NOMO-1 treated with dmso at 0.1 percent for 144 hours (cell line): Measurements from ENCODE around the gene GUCA1A.
A peak's percentile ranks its signal among the peaks of the same experiment; 100 is the strongest.
"Not testable (repeated sequence)": the region's sequence is repeated elsewhere in the genome, so short reads cannot be mapped to it uniquely, and the experiment has no call there.

Experiments used
- DNase-seq: peaks from one replicate; lab custom pipeline; 2025; ENCODE audit not compliant: unreplicated experiment; lab: John Stamatoyannopoulos, UW

Gene GUCA1A

DNA sequence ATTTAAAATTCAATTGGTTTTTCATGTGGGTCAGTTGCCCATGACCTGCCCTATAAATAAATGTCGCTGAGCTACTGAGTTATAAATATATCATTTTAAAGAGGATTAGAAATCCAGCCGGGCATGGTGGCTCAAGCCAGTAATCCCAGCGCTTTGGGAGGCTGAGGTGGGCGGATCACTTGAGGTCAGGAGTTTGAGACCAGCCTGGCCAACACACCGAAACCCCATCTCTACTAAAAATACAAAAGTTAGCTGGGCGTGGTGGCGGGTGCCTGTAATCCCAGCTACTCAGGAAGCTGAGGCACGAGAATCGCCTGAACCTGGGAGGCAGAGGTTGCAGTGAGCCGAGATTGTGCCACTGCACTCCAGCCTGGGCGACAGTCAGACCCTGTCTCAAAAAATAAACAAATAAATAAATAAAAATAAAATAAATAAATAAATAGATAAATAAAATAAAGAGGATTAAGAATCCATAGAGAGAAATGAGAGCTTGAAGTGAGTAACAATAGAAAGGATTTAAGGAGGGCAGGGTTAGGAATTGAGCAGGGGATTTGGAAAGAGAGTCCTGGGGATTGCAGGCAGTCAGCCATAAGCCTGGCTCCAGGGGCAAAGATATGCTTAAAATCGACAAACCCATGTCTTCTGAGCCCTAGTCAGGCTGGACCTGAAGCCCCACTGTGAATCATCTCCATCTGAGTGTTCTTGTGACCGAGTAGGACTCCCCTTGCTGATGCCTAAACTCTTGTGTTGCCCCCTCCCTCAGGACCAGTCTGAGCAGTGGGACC is 29.2 kb downstream of the GUCA1A start:
- not testable (repeated sequence) for DNase-seq

DNA sequence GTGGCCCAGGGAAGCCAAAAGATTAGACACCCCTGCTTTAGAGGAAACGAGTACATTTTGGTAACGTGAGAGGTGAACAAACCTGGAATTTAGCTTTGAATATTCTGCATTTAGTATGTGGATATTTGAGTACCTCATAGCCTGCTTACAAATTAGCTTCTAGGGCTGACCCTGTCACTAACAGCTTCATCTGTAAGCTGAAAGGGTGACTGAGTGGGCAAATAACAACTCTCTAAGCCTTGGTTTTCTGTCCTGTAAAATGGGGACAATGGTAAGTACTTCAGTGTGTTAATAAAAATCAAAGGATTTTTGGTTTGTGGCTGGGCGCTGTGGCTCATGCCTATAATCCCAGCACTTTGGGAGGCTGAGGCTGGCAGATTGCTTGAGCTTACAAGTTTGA is 30.0 kb downstream of the GUCA1A start:
- no peak for DNase-seq

DNA sequence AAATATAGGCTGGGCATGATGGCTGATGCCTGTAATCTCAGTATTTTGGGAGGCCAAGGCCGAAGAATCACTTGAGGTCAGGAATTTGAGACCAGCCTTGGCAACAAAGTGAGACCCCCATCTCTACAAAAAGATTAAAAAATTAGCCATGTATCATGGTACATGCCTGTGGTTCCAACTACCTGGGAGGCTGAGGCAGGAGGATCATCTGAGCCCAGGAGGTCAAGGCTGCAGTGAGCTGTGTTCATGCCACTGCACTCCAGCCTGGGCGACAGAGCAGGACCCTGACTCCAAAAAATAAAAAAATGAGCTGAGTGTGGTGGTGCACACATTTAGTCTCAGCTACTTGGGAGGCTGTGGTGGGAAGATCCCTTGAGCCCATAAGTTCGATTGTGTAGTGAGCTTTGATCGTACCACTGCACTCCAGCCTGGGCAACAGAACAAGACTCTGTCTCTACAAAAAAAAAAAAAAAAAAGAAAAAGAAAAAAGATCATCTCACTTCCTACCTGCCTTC is 31.7 kb downstream of the GUCA1A start:
- no peak for DNase-seq

DNA sequence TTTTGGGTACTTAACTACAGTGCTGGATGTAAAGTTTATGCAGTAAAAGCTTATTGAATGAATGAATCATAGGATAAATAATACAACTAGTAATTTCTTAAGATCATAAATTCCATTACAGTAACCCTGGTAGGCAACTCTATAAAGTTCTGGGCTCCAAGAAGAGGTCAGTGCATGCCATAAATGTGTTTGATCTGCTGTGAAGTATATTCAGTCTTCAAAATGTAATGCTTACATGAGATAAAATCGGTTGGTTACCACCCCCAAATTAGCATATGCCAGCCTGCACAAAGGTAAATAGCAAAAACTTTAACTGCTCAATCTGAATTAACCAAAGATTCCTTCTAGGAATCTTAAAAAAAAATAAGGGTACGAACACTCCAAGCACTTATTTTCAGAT is 34.4 kb downstream of the GUCA1A start:
- DNase-seq = not testable (repeated sequence)

DNA sequence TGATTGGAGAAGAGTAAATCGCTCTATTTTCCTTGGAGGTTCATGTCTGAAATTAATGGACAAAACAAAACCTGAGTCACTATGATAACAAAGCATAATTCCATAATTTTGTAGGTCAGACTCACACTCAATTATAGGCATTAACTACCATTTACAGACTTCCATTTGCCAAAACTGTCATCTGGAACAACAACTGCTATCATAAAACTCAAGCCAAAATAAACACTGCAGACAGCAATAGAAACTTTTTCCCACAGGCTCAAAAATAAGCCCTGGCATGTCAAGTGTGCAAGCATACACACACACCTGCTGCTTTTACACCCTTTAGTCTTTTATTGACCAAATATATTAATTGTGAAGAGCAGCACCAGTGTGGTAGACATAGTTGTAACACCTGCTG is 37.4 kb downstream of the GUCA1A start:
- no peak for DNase-seq

DNA sequence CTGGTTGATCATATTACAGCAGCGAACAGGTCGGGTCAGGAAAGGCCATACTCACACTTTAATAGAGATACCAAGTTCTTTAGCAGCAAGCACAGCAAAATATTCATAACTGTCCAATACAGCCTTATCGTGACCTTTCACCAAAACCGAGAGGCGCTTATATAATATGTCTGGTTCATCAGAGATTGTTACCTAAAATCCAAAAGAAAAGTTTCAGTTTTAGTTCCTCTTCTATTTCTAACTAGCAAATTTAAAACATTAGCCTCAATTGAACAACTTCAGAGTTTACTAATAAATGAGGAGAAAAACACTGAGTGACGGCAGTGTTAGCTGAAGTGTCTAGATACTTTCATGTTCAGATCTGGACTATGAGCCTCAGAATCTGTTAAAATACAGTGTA is 38.6 kb downstream of the GUCA1A start:
- DNase-seq = no peak

DNA sequence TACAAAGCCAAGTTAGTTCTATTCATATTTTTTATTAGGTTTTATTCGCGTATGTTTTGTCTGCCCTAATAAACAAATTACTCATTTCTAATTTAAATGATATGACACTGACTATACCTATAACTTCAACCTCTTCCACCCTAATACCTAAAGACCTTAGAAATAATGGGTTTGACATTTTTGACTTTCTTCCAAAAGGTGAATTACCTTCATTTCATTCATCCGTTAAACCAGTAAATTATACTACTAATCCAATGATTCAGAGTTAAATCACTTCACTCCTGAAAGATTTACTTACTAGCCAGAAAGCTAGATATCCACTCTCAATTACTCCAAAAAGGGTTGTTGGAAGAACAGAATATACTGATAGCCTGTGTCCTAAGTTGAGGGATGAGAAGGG is 39.3 kb downstream of the GUCA1A start:
- DNase-seq = no peak

DNA sequence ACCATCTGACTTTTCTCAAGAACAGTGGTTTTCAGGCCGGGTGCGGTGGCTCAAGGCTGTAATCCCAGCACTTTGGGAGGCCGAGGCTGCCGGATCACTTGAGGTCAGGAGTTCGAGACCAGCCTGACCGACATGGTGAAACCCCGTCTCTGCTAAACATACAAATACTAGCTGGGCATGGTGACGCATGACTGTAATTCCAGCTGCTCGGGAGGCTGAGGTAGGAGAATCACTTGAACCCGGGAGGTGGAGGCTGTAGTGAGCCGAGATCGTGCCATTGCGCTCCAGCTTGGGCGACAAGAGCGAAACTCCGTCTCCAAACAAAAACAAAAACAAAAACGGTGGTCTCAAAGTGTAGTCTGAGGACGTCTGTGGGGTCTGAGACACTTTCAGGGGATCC is 43.3 kb downstream of the GUCA1A start:
- not testable (repeated sequence) for DNase-seq

DNA sequence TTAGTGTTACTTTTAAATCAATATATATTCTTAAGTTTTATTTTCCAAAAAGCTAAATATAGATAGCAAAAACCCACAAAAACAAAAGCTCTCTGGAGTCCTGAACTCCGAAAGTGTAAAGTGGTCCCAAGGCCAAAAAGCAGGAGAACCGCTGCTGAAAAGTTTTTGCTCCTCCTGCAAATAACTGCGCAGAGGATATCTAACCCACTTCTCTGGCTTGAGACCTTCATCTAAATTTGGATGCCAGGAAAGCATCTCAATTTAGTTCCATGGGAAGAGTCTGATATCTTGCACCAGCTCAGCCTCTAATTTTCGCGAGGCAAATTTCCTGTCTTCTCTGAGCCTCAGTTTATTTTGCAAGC is 44.0 kb downstream of the GUCA1A start:
- DNase-seq = no peak

DNA sequence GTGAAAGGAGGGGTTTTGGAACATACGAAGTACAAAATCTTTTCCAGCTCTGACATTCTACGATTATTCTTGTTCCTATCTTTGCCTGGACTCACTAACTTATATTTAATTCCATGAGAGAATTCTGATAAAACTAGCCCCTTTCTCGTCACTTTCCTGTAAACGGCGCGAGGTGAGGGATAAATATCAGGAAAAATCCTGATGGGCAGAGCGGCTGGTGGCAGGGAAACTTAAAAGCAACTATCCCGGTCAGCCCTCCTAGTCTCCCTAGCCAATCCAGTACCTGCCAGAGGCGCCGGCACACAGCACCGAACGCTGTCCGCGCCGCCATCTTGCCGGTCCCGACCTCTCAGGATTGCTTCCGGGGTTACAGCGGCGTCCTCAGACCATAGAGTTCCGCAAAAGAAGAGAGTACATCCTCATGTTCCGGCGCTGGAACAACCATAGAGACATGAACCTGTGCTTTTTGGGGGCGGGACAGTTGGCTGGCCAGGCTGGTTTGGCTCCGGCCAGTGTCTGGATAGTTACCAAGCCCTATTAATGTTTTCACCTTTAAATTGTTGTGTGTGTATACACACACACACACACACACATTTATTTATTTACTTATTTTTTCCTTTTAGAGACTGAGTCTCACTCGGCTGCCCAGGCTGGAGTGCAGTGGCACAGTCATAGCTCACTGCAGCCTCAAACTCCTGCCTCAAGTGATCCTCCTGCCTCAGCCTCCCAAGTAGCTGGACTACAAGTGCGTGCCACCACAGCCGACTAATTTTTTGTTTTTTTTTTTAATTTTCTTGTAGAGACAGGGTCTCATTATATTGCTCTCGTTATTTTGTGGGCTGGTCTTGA is 44.6 kb downstream of the GUCA1A start, which contains the start of gene MRPS10:
TSS of gene MRPS10 (minus strand) at position 343 of the 849 bp plus-strand sequence. CDS start at position 331, 12 bp downstream.
- DNase-seq = peak; percentile 88

DNA sequence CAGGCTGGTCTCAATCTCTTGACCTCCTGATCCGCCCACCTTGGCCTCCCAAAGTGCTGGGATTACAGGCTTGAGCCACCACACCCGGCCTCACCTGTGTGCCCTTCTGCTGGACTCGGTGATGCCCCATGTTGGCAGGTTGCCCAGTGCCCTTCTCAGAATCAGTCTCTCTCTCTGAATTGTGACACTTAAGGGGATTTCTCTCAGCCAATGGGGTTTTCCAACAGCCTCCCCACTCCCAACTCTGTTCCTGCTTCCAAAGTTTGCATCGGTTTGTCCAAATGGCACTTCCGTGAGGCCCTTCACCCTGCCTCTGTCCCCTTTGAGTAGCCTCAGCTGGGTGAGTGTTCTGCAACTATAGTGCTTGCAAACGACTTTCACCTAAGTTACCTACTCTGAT is 47.6 kb downstream of the GUCA1A start:
- DNase-seq = no peak

DNA sequence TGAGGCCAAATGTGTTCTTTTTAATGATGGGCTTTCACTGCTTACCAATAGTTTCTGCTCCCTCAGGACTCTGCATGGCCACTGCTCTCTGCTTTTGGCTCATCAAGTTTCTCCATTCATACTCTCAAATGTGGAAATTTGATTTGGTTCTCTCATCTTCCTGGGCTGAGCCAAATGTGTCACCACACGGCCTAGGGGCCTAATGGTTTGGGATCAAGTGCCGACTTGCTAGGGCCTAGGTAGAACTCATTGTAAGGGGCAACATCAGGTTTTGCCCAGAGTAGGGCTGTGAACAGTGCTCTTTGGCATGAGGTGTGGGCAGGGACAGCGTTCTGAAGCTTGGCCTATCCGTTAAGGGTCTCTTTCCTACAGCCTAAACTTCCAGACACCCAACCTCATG is 48.4 kb downstream of the GUCA1A start:
- no peak for DNase-seq

DNA sequence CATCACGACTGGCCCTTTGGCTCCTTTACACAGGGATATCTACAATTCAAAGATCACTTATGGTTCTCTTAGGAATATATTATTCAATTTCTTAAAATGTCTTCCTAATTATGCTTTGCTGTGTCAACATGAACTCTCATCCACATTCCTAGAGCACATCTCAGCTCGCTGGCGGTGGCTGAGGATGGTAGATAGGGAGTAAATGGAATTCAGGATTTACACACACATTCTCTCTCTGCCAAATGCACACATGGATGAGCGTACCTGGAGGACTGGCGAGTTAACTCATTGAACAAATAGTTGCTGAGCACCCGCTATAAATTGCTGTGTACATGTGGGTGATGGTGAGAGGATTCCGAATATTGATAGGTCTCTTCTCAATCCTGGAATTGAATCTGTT is 49.3 kb downstream of the GUCA1A start:
- no peak for DNase-seq

DNA sequence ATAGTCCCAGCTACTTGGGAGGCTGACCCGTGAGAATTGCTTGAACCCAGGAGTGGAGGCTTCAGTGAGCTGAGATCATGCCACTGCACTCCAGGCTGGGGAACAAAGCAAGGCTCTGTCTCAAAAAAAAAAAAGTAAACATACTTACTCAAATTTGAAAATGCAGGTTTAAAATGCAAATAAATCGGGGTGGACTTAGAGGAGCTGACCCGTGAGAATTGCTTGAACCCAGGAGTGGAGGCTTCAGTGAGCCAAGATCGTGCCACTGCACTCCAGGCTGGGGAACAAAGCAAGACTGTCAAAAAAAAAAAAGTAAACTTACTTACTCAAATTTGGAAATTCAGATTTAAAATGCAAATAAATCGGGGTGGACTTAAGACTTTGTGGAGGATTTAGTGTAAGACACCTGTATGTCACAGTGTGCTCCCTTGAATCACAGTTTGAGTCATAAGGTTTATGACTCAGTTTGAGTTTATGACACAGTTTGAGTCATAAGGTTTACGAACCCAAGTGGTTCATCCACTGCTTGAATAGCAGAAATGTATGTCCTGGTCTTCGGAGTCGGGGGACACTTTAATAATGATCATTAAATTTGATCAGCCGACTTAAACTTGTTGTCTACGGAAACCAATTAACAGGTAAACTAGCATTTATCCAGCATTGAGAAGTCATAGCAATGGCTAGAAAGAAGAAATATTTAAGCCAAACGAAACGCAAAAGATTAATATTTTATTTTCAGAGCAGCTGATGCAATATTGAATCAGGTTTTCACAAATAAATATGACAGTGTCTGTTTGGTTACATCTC is 51.3 kb downstream of the GUCA1A start:
- no peak for DNase-seq

DNA sequence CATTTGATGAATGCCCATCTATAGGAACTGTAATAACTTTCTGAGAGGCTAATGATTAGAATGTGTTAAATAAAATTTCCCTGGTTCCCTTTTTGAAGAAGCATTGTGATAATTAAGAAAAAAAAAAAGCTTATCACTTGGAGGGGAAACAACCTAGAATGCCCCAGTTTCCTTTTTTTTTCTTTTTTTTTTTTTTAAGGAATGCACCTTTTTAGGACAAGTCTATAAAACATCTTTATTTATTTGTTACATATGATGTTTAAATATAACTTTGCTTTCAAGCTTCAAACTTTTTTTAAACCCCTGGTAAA is 51.8 kb downstream of the GUCA1A start:
- DNase-seq = no peak

DNA sequence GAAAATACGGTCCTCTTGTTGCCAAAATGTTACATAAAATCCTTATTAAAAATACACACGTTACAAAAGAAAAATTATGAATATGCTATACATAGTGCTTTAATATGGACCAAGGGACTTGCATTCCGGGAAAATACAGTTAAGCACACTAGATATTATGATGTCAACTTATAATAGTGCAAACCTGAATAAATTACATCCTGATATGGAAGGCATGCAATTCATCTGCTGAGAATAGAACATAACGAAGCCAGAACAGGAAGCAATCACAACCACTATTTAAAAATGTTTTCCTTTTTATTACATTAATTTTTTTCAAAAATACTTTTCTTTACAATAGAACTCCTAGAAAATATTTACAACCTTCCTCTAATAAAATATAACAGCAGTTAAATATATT is 52.3 kb downstream of the GUCA1A start:
- no peak for DNase-seq

DNA sequence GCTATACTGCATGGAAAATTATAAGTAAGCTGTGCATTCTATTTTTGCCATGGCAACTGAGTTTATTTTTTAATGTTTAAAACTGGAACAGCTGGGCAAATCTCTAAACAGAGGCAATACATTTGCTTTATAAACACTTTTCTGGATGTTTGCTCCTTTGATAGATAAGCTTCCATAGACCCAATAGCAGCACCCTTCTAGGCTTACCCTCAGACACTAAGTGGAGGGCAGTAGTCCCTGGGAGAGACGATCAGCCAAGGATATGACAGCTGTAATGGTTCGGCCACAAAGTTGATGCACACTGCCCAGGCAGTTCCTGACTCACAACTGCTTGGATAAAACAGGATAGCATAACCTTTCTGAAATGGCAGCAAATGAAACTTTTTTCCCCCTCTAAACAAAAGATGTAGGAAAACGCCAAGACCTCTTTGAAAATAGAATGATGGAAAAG is 53.0 kb downstream of the GUCA1A start:
- DNase-seq = no peak

DNA sequence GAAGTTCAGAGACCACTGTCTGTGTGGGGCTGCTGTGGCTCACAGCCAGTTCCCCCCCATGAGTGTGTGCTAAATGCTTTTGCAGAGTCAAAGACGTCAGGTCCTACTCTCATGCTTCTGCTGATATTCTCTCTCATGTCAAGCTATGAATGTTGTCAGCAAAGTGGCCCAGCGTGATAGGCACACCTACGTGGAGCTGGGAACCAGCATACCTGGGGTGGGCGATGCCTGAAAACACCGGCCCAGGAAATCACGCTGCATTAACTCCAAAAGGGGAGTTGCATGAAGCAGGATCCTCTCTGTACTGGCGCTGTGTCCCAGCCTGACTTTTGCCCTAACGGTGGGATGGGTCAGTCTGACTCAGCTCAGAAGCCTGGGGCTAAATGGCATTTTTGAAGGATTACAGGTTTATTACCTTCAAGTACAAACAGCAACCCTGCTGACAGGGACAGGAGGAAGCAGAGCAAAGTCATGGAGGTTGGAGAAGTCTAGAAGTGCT is 53.5 kb downstream of the GUCA1A start:
- DNase-seq = no peak

DNA sequence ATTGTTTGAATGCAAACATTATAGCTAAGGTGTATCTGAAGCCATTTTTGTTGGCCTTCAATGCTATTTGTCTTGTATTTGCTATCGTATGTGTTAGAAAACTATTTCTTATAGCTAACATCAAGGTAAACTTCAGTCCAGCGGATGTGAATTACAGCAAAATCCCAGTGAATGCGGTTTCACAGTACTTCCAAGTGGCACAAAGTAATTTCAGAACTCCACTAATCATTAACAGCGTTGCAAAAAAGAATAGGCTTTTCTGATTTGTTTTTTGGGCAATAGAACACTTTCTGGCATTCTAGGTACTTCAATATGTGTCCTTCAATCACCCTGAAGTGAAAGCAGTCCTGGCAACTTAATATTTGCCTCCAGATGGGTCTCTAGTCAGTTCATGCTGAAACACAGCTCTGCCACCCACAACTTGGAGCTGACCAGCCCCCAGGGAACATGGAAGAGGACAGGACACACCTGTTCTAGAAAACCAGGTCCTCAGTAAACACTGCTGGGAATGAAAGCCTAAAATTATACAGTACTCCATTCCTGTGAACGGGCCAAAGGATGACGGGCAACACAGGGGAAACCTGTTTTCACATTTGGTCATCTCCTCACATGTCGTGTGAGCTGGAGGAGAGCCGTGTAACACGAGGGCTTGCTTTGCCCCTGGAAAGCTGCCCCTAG is 54.1 kb downstream of the GUCA1A start:
- no peak for DNase-seq

DNA sequence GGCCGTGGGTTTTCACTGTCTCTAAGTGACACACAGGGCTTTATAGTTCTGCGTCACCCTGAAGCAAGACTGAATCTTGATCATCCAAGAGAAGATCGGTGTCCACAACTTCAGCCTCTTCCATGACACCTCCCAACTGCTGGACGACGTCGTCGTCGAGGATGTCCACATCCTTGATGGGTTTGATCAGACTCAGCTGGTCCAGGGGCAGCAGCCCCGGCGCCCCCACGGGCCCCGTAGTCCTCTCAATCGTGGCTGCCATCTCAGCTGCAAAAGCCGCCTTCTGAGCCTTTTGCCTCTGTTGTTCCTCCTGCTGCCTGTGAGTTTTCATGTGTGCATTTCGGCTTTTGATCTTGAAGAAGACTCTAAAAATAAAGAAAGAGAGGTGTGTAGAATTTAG is 55.1 kb downstream of the GUCA1A start:
- no peak for DNase-seq
